T-helper 22 cell (primary cell): ENCODE results near the gene GUCY2F.

Source experiments
- DNase-seq: peaks from one replicate; pipeline ENCODE4 v3.0.0-alpha.2; 2020; ENCODE audit warnings: low read depth

Gene GUCY2F

GRCh38 chrX:109393859-109394258, 88.0 kb downstream of the GUCY2F start:
- DNase-seq: no peak

GRCh38 chrX:109392895-109393294, 89.0 kb downstream of the GUCY2F start:
- DNase-seq: no peak

DNA sequence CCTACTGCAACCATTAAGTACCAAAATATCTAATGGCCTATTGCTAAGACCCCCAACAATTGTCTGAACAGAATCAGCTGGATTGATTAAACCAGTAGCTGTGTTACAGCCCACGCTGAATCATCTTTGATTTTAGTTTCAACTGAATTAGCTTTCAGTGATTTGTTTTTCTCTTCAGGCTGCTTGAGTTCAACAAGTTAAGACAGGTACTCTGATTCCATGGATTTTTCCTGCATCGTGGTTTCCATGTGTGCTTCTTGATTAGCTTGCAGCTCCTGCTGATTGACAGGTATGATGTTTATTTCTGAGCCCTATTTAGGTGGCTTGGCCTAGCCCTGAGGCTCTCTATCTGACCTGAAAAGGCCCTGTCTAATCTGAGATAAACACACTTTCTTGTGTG, 91.3 kb downstream of the GUCY2F start:
- no peak for DNase-seq

GRCh38 chrX:109389917-109390316, 92.0 kb downstream of the GUCY2F start:
- no peak for DNase-seq

DNA sequence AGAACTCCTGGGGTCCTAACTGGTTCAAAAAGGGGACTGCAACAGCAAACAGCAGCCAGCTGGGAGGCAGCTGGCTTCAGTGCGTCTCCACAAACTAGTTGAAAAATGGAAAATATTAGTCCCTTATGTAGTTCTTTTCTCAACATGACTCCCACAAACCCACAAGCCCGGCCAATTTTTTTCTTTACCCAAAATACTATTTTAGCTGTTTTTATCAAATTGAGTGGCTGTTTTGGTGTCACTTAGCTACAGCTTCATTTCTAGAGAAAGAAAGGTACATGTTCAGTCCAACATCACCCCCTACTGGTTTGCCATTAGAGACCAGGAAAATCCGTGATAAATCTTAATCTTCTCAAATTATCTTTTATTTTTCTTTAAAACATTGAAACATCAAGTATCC, 97.2 kb downstream of the GUCY2F start:
- DNase-seq: no peak

DNA sequence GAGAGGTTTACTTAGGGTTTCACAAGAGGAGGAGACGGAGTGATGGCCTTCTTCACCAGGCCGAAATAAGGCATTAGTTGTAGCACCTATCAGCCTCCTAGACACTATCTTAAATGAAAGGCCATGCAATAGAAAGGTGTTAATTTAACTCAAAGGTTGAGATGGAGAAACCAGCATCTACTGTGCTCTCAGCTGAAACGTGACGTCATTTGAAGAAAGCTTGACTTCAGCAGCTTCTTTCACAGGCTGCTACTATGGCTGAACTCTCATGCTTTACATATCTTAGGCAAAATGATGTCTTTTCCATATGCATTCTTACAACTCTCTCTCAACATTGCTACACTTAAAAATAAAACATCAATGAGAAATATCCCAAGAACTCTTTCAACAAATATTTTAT, 99.6 kb downstream of the GUCY2F start:
- no peak for DNase-seq

- DNase-seq: no peak
Observed at GRCh38 chrX:109378281-109378680, 103.6 kb downstream of the GUCY2F start.

DNA sequence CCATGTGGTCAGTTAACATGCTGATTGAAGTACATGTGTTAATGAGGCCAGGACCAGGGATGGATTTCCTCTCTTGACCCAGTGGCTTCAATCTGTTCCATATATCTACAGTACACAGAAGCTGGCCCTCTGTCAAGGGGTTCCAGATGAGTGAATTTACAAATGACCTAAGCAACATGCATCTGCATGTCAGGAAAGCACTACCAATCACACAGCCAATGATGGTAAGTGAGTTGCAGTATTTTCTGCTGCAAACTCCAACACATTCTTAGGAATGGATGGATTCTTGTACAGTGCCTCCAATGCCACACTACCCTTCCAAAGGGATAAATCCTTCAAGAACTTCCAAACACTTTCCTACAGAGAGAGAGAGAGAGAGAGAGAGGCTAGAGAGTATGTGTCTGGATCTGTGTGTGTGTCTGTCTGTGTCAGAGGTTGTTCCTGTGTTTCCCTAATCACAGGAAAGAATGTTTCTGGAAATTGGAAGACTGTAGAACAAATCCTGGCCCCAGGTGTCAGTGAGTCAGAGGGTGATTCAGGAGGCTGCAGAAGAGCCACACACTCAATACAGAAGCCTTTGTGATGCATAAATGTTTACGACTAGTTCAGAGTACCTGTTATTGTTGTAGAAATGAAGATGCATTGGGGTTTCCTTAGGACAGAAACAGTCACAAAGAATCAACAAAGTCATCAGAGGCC, 107.5 kb downstream of the GUCY2F start:
- DNase-seq: no peak

DNA sequence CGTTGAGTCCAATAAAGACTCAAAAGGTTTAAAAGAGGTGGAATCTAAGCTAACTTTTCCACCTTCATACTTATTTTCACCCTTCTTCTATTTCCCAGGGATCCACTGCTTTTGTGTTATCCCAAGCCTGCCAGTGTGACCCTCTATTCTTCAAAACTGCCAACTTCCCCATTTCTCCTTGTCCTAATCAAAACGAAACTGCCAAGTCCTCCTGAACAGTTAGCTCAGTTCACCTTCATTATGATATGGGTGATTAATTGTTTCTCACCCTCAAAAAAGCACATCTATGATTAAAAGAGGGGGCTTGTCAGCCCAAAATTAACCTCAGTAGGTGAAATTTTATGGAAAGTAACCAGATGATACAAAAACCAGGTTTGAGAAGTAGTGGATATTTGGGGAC, 108.4 kb downstream of the GUCY2F start:
- no peak for DNase-seq

- no peak for DNase-seq
Observed at GRCh38 chrX:109372716-109373115, 109.2 kb downstream of the GUCY2F start.

GRCh38 chrX:109372291-109372690, 109.6 kb downstream of the GUCY2F start:
- DNase-seq: no peak

- no peak for DNase-seq
Observed at GRCh38 chrX:109362101-109362500, 119.8 kb downstream of the GUCY2F start.

GRCh38 chrX:109360301-109360700, 121.6 kb downstream of the GUCY2F start:
- no peak for DNase-seq

- DNase-seq: no peak
Observed at GRCh38 chrX:109357706-109358105, 124.2 kb downstream of the GUCY2F start.

- no peak for DNase-seq
Observed at GRCh38 chrX:109356684-109357083, 125.2 kb downstream of the GUCY2F start.

GRCh38 chrX:109352066-109352588, 129.8 kb downstream of the GUCY2F start:
- no peak for DNase-seq

- DNase-seq: no peak
Observed at GRCh38 chrX:109351557-109351956, 130.3 kb downstream of the GUCY2F start.

DNA sequence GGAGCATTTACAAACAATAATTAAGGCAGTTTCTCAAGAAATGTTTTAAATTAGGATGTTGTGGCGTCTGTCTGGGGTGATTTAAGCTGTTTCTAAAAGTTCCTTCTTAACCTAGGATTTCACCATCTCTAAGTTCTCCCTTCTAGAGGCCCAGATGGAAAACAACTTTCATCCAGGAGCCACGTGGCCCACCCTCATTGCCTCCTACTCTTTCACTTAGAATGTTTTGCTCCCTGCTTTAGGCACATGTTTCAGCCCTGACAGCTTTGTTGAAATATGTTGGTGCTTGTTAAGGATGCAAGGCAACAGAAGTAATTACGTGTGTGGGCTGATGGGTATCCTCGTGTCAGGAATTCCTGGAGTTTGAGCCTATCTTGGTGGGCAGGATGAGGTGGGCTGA, 131.3 kb downstream of the GUCY2F start:
- DNase-seq: no peak

DNA sequence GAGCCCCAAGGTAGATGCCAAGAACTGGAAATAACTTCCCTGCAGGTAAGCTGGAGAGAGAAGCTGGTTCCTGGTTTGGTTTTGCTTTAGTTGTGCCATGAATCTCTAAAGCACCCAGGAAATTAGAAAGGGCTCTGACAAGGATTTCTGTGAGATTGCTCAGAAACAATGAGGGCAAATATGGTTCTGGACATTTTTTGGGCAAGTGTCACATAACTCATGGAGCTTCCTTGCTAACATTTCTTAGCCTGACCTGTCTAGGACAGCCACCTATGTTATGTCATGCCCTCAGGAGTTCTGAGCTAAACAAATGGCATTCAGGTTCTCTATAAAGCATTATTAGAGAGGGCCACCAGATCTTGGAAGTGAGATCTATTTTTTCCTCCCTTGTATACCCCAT, 131.8 kb downstream of the GUCY2F start:
- no peak for DNase-seq

DNA sequence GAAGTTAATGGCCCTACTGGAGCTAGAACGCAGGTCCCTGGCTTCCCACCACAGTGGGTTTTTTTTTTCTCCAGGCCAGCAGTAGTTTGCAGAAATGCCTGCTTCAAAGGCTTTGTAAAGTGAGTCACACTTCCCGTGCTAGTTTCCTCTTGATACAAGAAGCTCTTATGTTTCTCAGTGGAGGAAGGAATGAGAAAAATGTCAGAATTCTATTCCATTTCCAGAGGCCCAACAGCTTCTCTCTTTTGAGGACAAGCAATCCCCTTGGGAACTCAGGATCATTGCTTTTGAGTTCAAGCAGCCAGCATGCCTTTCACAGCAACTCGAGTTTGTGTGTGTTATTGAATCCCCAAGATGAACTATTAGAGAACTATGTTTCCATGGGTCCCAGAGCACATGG, 134.3 kb downstream of the GUCY2F start:
- DNase-seq: no peak

GRCh38 chrX:109346491-109346890, 135.4 kb downstream of the GUCY2F start:
- DNase-seq: no peak

- DNase-seq: no peak
Observed at GRCh38 chrX:109345856-109346255, 136.0 kb downstream of the GUCY2F start.

- DNase-seq: no peak
Observed at GRCh38 chrX:109344678-109345077, 137.2 kb downstream of the GUCY2F start.

DNA sequence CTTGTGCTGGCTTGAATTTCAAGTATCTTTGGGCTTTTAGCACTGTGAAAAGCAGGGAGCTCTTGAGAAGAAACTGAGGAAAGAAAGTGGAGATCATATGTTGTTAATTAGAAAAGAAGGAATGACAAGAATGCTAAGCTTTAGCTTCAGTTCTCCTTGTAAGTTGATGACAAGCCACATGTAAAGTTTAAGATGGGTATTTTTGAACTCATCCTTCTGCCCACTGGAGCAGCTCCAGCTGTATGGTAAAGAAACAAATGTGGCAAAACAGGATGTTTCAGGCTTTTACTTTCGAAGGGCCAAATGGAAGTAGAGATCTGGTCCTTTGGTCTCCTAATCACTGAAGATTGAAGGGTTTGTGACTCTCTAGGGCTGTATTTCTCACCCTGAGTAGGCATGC, 137.8 kb downstream of the GUCY2F start:
- no peak for DNase-seq
